SK-N-SH treated with all-trans-retinoic acid at 6 μM for 48 hours (cell line): Measurements from ENCODE around the gene RAB15.

Source experiments
- ATAC-seq: fragments of 200-7000 bp; cut with Tn5 transposase; 3 replicates; pipeline ENCODE4 v1.9.1; 2020; ENCODE audit warnings: mild to moderate bottlenecking, moderate library complexity
- ARNTL ChIP-seq: fragments of 450-650 bp; formaldehyde crosslinking; IDR thresholded peaks from 2 replicates; pipeline ENCODE4 v1.5.0; 2020; ENCODE audit warnings: low read depth, mild to moderate bottlenecking, moderate library complexity, borderline replicate concordance
- CSDC2 ChIP-seq: fragments of 250-450 bp; sonication (Bioruptor Pico); IDR thresholded peaks from 2 replicates; pipeline ENCODE4 v1.5.0; 2020; ENCODE audit warnings: mild to moderate bottlenecking, moderate library complexity
- ESRRG ChIP-seq: fragments of 250-450 bp; sonication (Bioruptor Pico); IDR thresholded peaks from 2 replicates; pipeline ENCODE4 v1.6.1; 2021; ENCODE audit warnings: mild to moderate bottlenecking
- GLIS3 ChIP-seq: fragments of 250-450 bp; sonication (Bioruptor Pico); IDR thresholded peaks from 2 replicates; pipeline ENCODE4 v1.5.0; 2020; ENCODE audit warnings: mild to moderate bottlenecking, moderate library complexity
- ISL1 ChIP-seq: fragments of 250-450 bp; sonication (Bioruptor Pico); IDR thresholded peaks from 2 replicates; pipeline ENCODE4 v2.1.2; 2022; ENCODE audit warnings: mild to moderate bottlenecking, moderate library complexity
- RARB ChIP-seq: fragments of 250-450 bp; sonication (Bioruptor Pico); IDR thresholded peaks from 2 replicates; pipeline ENCODE4 v1.8.0; 2021; ENCODE audit warnings: mild to moderate bottlenecking, moderate library complexity
- SNAI2 ChIP-seq: fragments of 250-450 bp; sonication (Bioruptor Pico); IDR thresholded peaks from 2 replicates; pipeline ENCODE4 v1.5.0; 2020; ENCODE audit warnings: mild to moderate bottlenecking, moderate library complexity
- TCF4 ChIP-seq: fragments of 250-450 bp; sonication (Bioruptor Pico); IDR thresholded peaks from 2 replicates; pipeline ENCODE4 v1.8.0; 2021; ENCODE audit warnings: mild to moderate bottlenecking, moderate library complexity, borderline replicate concordance
- ZFP3 ChIP-seq: fragments of 250-450 bp; sonication (Bioruptor Pico); IDR thresholded peaks from 2 replicates; pipeline ENCODE4 v1.5.0; 2020; ENCODE audit warnings: mild to moderate bottlenecking, moderate library complexity
- ZFP30 ChIP-seq: fragments of 450-650 bp; formaldehyde crosslinking; IDR thresholded peaks from 2 replicates; pipeline ENCODE4 v1.5.0; 2022; ENCODE audit warnings: mild to moderate bottlenecking, moderate library complexity
- ZNF70 ChIP-seq: fragments of 450-650 bp; formaldehyde crosslinking; IDR thresholded peaks from 2 replicates; pipeline ENCODE4 v1.5.0; 2020; ENCODE audit warnings: mild to moderate bottlenecking, moderate library complexity
- ZNF8 ChIP-seq: fragments of 450-650 bp; formaldehyde crosslinking; IDR thresholded peaks from 2 replicates; pipeline ENCODE4 v1.5.0; 2020; ENCODE audit warnings: mild to moderate bottlenecking, moderate library complexity
- TF ChIP-seq, protein P1 (sequence below): fragments of 250-450 bp; sonication (Bioruptor Pico); IDR thresholded peaks from 2 replicates; pipeline ENCODE4 v1.5.0; 2020; ENCODE audit warnings: mild to moderate bottlenecking, moderate library complexity
- TF ChIP-seq, protein P2 (sequence below): fragments of 250-450 bp; sonication (Bioruptor Pico); IDR thresholded peaks from 2 replicates; pipeline ENCODE4 v1.8.0; 2020; ENCODE audit warnings: mild to moderate bottlenecking, moderate library complexity, borderline replicate concordance
- TF ChIP-seq, protein P3 (sequence below): fragments of 250-450 bp; sonication (Bioruptor Pico); IDR thresholded peaks from 2 replicates; pipeline ENCODE4 v1.5.1; 2020; ENCODE audit warnings: low read depth, mild to moderate bottlenecking, moderate library complexity
- TF ChIP-seq, protein P4 (sequence below): fragments of 250-450 bp; sonication (Bioruptor Pico); IDR thresholded peaks from 2 replicates; pipeline ENCODE4 v1.8.0; 2021; ENCODE audit warnings: low read depth, mild to moderate bottlenecking, moderate library complexity, borderline replicate concordance
- TF ChIP-seq, protein P5 (sequence below): fragments of 250-450 bp; sonication (Bioruptor Pico); IDR thresholded peaks from 2 replicates; pipeline ENCODE4 v1.5.1; 2021; ENCODE audit warnings: mild to moderate bottlenecking, moderate library complexity

RAB15 gene

DNA sequence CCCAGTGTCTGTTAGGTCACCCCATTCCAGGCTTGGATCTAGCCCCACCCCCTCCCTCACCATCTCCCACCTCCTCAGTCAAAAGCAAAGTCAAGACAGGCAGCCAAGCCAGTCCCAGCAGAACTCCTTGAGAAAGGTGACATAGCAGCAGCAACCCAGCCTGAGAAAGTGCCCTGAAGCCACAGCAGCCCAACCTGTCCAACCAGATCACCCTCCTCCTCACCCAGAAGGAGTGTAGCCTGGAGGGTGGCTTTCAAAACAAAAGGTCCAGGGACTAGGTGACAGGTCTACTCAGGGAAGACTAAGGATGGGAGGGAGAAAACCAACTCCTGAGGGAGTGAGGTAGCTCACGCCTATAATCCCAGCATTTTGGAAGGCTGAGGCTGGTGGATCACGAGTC lies 5.2 kb downstream of the RAB15 start:
- no peak for ATAC-seq
- no peak for TF ChIP-seq TCF4
- TF ChIP-seq ZNF8 (CRISPR knock-in tag) = no peak
- TF ChIP-seq, protein P1, sequence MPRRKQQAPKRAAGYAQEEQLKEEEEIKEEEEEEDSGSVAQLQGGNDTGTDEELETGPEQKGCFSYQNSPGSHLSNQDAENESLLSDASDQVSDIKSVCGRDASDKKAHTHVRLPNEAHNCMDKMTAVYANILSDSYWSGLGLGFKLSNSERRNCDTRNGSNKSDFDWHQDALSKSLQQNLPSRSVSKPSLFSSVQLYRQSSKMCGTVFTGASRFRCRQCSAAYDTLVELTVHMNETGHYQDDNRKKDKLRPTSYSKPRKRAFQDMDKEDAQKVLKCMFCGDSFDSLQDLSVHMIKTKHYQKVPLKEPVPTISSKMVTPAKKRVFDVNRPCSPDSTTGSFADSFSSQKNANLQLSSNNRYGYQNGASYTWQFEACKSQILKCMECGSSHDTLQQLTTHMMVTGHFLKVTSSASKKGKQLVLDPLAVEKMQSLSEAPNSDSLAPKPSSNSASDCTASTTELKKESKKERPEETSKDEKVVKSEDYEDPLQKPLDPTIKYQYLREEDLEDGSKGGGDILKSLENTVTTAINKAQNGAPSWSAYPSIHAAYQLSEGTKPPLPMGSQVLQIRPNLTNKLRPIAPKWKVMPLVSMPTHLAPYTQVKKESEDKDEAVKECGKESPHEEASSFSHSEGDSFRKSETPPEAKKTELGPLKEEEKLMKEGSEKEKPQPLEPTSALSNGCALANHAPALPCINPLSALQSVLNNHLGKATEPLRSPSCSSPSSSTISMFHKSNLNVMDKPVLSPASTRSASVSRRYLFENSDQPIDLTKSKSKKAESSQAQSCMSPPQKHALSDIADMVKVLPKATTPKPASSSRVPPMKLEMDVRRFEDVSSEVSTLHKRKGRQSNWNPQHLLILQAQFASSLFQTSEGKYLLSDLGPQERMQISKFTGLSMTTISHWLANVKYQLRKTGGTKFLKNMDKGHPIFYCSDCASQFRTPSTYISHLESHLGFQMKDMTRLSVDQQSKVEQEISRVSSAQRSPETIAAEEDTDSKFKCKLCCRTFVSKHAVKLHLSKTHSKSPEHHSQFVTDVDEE = no peak
- no peak for TF ChIP-seq ISL1 (CRISPR knock-in tag)
- TF ChIP-seq, protein P2, sequence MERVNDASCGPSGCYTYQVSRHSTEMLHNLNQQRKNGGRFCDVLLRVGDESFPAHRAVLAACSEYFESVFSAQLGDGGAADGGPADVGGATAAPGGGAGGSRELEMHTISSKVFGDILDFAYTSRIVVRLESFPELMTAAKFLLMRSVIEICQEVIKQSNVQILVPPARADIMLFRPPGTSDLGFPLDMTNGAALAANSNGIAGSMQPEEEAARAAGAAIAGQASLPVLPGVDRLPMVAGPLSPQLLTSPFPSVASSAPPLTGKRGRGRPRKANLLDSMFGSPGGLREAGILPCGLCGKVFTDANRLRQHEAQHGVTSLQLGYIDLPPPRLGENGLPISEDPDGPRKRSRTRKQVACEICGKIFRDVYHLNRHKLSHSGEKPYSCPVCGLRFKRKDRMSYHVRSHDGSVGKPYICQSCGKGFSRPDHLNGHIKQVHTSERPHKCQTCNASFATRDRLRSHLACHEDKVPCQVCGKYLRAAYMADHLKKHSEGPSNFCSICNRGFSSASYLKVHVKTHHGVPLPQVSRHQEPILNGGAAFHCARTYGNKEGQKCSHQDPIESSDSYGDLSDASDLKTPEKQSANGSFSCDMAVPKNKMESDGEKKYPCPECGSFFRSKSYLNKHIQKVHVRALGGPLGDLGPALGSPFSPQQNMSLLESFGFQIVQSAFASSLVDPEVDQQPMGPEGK = no peak
- no peak for TF ChIP-seq RARB (CRISPR knock-in tag)
- TF ChIP-seq ESRRG (CRISPR knock-in tag) = no peak

DNA sequence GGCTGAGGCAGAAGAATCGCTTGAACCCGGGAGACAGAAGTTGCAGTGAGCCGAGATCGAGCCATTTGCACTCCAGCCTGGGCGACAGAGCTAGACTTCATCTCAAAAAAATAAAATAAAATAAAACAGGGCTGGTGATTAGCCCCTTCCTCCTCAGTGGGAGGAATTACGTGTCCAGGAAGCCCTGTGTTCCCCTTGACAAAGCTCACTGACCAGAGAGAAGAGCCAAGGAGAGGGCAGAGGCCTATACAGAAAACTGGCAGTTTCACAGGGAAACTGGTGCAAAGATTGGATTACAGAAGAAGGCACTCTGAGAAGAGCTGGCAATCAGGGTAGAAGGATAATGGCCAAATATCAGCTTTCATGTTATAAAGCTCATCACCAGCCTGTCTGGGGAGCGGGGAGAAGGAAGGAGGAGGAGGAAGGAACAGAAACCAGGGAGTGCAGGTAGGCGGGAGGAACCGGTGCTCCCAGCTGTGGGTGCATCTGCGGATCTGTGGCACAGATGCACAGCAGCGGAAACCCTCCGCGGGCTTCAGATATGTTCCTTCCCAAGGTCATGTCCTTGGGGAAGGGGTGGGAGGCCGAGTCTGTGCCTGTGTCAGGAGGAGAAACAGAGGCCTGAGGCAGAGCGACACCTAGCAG lies 6.7 kb downstream of the RAB15 start:
- no peak for ATAC-seq
- TF ChIP-seq, protein P1 = no peak
- TF ChIP-seq GLIS3 = no peak
- TF ChIP-seq, protein P3, sequence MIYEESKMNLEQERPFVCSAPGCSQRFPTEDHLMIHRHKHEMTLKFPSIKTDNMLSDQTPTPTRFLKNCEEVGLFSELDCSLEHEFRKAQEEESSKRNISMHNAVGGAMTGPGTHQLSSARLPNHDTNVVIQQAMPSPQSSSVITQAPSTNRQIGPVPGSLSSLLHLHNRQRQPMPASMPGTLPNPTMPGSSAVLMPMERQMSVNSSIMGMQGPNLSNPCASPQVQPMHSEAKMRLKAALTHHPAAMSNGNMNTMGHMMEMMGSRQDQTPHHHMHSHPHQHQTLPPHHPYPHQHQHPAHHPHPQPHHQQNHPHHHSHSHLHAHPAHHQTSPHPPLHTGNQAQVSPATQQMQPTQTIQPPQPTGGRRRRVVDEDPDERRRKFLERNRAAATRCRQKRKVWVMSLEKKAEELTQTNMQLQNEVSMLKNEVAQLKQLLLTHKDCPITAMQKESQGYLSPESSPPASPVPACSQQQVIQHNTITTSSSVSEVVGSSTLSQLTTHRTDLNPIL = no peak
- TF ChIP-seq TCF4 = no peak
- no peak for TF ChIP-seq ZFP30 (CRISPR knock-in tag)
- no peak for TF ChIP-seq CSDC2 (CRISPR knock-in tag)

DNA sequence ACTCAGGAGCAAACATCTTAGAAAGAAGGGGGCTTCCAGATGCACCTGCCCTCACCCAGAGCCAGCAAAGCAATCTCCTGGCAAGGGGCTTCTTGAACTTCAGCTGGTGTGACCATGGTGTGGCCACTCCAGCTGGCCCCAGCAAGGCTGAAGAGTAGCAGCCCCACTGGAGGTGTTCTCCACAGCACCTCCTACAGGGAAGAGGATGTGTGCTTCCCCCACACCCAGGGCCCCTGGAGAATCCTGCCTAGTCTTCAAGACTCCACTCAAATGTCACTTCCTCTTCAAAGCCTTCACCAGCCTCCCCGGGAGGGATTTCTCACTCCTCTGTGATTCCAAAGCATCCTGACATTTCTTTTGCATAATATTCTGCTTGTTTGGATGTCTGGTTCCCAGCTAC lies 8.5 kb downstream of the RAB15 start:
- TF ChIP-seq, protein P4, sequence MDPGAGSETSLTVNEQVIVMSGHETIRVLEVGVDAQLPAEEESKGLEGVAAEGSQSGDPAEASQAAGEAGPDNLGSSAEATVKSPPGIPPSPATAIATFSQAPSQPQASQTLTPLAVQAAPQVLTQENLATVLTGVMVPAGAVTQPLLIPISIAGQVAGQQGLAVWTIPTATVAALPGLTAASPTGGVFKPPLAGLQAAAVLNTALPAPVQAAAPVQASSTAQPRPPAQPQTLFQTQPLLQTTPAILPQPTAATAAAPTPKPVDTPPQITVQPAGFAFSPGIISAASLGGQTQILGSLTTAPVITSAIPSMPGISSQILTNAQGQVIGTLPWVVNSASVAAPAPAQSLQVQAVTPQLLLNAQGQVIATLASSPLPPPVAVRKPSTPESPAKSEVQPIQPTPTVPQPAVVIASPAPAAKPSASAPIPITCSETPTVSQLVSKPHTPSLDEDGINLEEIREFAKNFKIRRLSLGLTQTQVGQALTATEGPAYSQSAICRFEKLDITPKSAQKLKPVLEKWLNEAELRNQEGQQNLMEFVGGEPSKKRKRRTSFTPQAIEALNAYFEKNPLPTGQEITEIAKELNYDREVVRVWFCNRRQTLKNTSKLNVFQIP (CRISPR knock-in tag) = no peak
- TF ChIP-seq, protein P5, sequence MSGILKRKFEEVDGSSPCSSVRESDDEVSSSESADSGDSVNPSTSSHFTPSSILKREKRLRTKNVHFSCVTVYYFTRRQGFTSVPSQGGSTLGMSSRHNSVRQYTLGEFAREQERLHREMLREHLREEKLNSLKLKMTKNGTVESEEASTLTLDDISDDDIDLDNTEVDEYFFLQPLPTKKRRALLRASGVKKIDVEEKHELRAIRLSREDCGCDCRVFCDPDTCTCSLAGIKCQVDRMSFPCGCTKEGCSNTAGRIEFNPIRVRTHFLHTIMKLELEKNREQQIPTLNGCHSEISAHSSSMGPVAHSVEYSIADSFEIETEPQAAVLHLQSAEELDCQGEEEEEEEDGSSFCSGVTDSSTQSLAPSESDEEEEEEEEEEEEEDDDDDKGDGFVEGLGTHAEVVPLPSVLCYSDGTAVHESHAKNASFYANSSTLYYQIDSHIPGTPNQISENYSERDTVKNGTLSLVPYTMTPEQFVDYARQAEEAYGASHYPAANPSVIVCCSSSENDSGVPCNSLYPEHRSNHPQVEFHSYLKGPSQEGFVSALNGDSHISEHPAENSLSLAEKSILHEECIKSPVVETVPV = no peak
- TF ChIP-seq ARNTL = no peak
- TF ChIP-seq ZNF8 (CRISPR knock-in tag) = no peak
- TF ChIP-seq, protein P1 = no peak
- TF ChIP-seq ZFP3 = no peak
- TF ChIP-seq ESRRG (CRISPR knock-in tag) = no peak
- TF ChIP-seq SNAI2 (CRISPR knock-in tag) = no peak
- TF ChIP-seq ISL1 (CRISPR knock-in tag) = no peak
- no peak for TF ChIP-seq ZNF70 (CRISPR knock-in tag)
- TF ChIP-seq, protein P3 = no peak
- TF ChIP-seq GLIS3 = no peak
- no peak for ATAC-seq
